ENCODE data around the gene DIPK1C. TPM values are rescaled to one million over a fixed set of nuclear protein-coding genes. Genes with fewer than 3 reads are reported as not detected.

DIPK1C gene
- polyA plus RNA-seq, 1 donor (not counting 4 experiments of a cell fraction or from before 2014, with no cell fraction given), result not detected

DNA sequence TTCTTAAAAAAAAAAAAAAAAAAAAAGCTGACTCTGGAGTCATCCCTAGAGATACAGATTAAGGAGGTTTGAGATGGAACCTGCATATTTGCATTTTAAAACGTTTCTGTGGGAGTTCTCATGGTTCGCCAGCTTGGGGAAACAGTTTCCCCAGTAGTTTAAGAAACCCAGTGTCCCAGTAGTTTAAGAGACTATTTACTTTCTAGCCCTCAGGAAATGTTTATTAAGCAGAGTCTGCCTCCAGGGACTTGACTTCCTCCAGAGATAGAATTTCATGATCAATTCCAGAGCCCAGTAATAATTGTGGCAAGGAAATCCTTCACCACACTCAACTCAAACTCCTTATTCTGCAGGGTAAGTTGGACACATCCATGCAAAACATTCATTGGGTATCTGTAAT, 39.1 kb downstream of the DIPK1C start:
- Histone ChIP-seq H3K4me3 (ENCODE audit: control insufficient read depth in 2 of 3, extremely low read depth in 1 of 3, insufficient read depth in 2 of 3, low read depth in 1 of 3, low read length in 3 of 3) (no peak overlapping the region), H4K20me1 (ENCODE audit: control insufficient read depth, extremely low read depth, insufficient read depth, low read length) (no peaks in the 10 kb centered on the region), H3K9ac (ENCODE audit: control insufficient read depth, extremely low read depth, insufficient read depth, low read length) (no peak overlapping the region), H3K79me2 (ENCODE audit: control insufficient read depth, insufficient read depth, low read length) (no peaks in the 10 kb centered on the region), H3K27ac (ENCODE audit: control insufficient read depth, insufficient read depth, low read length) (no peak overlapping the region), H3K27me3 (ENCODE audit: control insufficient read depth, extremely low read depth, insufficient read depth, low read length) (no peaks in the 10 kb centered on the region), H3K4me1 (ENCODE audit: control insufficient read depth, extremely low read depth, insufficient read depth, low read length) (no peaks in the 10 kb centered on the region), H3K36me3 (ENCODE audit: control insufficient read depth in 2 of 2, extremely low read depth in 1 of 2, insufficient read depth in 2 of 2, low read length in 2 of 2) (no peaks in the 10 kb centered on the region), H3K9me1 (ENCODE audit: control insufficient read depth, extremely low read depth, insufficient read depth, low read length) (no peaks in the 10 kb centered on the region), H2AFZ (ENCODE audit: control insufficient read depth, low read length) (no peak overlapping the region), H3K9me3 (ENCODE audit: control insufficient read depth, low read depth, low read length) (no peaks in the 10 kb centered on the region), H3K4me2 (ENCODE audit: control insufficient read depth, extremely low read depth, insufficient read depth, low read depth, low read length) (no peak overlapping the region)
- TF ChIP-seq, protein P1, sequence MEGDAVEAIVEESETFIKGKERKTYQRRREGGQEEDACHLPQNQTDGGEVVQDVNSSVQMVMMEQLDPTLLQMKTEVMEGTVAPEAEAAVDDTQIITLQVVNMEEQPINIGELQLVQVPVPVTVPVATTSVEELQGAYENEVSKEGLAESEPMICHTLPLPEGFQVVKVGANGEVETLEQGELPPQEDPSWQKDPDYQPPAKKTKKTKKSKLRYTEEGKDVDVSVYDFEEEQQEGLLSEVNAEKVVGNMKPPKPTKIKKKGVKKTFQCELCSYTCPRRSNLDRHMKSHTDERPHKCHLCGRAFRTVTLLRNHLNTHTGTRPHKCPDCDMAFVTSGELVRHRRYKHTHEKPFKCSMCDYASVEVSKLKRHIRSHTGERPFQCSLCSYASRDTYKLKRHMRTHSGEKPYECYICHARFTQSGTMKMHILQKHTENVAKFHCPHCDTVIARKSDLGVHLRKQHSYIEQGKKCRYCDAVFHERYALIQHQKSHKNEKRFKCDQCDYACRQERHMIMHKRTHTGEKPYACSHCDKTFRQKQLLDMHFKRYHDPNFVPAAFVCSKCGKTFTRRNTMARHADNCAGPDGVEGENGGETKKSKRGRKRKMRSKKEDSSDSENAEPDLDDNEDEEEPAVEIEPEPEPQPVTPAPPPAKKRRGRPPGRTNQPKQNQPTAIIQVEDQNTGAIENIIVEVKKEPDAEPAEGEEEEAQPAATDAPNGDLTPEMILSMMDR (optimal IDR thresholded peaks at IDR 0.05 in 1 of 3, IDR thresholded peaks at IDR 0.05 in 1 of 3, conservative IDR thresholded peaks at IDR 0.05 in 1 of 3; ENCODE audit: extremely low read depth in 1 of 3, insufficient read depth in 2 of 3, low read length in 3 of 3), result no peak
- TF ChIP-seq EZH2 (IDR thresholded peaks at IDR 0.05; ENCODE audit: low read length), result no peak
- DNase-seq (ENCODE audit: low read depth, low spot score) (no peak), FAIRE-seq (no peak)
- dilution Hi-C loops (cut with MboI; ENCODE audit: extremely low pct_ligation_motif_present, low sequenced_read_pairs), result no loop called here

DNA sequence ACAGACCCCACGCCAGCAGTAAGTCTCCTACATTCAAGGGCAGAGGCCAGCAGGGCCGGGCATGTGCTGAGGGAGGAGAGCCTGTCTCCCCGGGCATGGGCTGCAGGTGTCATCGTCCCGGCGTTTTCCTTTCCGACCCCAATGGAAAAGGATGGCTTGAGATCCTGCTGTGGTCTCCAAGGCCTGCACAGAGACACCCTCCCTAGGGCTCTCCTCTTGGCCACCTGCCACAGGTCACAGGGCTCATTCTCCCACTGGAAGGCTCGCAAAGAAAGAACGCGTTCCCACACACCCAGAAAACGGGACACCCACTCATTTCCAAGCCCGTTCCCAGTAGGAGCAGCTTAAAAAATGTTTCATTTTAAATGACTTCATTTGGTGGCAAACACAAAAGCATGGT, 41.0 kb downstream of the DIPK1C start:
- Histone ChIP-seq H3K4me1 (ENCODE audit: control insufficient read depth, extremely low read depth, insufficient read depth, low read length) (no peaks in the 10 kb centered on the region), H2AFZ (ENCODE audit: control insufficient read depth, low read length) (no peak overlapping the region), H3K27ac (ENCODE audit: control insufficient read depth, insufficient read depth, low read length) (no peak overlapping the region), H3K9me1 (ENCODE audit: control insufficient read depth, extremely low read depth, insufficient read depth, low read length) (no peaks in the 10 kb centered on the region), H3K79me2 (ENCODE audit: control insufficient read depth, insufficient read depth, low read length) (no peaks in the 10 kb centered on the region), H4K20me1 (ENCODE audit: control insufficient read depth, extremely low read depth, insufficient read depth, low read length) (no peaks in the 10 kb centered on the region), H3K4me3 (ENCODE audit: control insufficient read depth in 2 of 3, extremely low read depth in 1 of 3, insufficient read depth in 2 of 3, low read depth in 1 of 3, low read length in 3 of 3) (no peak overlapping the region), H3K27me3 (ENCODE audit: control insufficient read depth, extremely low read depth, insufficient read depth, low read length) (no peaks in the 10 kb centered on the region), H3K4me2 (ENCODE audit: control insufficient read depth, extremely low read depth, insufficient read depth, low read depth, low read length) (no peak overlapping the region), H3K36me3 (ENCODE audit: control insufficient read depth in 2 of 2, extremely low read depth in 1 of 2, insufficient read depth in 2 of 2, low read length in 2 of 2) (no peaks in the 10 kb centered on the region), H3K9ac (ENCODE audit: control insufficient read depth, extremely low read depth, insufficient read depth, low read length) (no peak overlapping the region), H3K9me3 (ENCODE audit: control insufficient read depth, low read depth, low read length) (no peaks in the 10 kb centered on the region)
- no peak for DNase-seq (ENCODE audit: low read depth, low spot score)
- no peak for FAIRE-seq
- TF ChIP-seq, protein P1 (optimal IDR thresholded peaks at IDR 0.05 in 1 of 3, IDR thresholded peaks at IDR 0.05 in 1 of 3, conservative IDR thresholded peaks at IDR 0.05 in 1 of 3; ENCODE audit: extremely low read depth in 1 of 3, insufficient read depth in 2 of 3, low read length in 3 of 3), result no peak
- TF ChIP-seq EZH2 (IDR thresholded peaks at IDR 0.05; ENCODE audit: low read length), result no peak
- dilution Hi-C loops (cut with MboI; ENCODE audit: extremely low pct_ligation_motif_present, low sequenced_read_pairs), result no loop called here

Measured in keratinocyte (primary cell).